Measurements from ENCODE around the gene OPN1MW.
"Not testable (repeated sequence)": the region's sequence is repeated elsewhere in the genome, so short reads cannot be mapped to it uniquely, and the experiment has no call there.

The OPN1MW gene

DNA sequence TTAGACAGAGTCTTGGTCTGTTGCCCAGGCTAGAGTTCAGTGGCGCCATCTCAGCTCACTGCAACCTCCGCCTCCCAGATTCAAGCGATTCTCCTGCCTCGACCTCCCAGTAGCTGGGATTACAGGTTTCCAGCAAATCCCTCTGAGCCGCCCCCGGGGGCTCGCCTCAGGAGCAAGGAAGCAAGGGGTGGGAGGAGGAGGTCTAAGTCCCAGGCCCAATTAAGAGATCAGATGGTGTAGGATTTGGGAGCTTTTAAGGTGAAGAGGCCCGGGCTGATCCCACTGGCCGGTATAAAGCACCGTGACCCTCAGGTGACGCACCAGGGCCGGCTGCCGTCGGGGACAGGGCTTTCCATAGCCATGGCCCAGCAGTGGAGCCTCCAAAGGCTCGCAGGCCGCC is 37.1 kb downstream of the OPN1MW start, which contains the start of gene OPN1MW2:
Gene OPN1MW2 (plus strand): TSS at position 301 of the 400 bp plus-strand sequence. CDS start 60 bp downstream, at position 361.
- in situ Hi-C loops (cut with MboI; ENCODE audit: low pct_unique_long_range_greater_than_20kb, low sequenced_read_pairs, unreplicated experiment); DNase-seq (ENCODE audit: low spot score): not testable (repeated sequence)

DNA sequence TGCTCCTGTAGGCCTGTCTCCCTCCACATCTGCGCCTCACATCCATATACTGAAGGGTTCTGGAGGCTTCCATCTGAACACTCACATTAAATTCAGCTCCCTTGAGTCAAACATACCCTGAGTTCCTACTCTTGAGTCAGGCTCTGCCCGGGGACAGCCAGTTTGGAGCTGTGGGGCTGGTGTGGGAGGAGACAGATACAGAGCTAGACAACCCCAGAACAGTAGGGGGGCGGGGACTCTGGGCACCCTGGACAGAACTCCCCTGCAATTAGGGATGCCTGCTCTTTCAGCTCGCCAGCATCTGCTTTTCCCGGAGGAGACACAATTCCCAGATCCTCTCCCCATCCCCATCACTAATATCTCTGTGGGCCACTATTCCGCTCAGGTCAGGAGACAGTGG is 42.9 kb downstream of the OPN1MW start:
- in situ Hi-C loops (cut with MboI; ENCODE audit: low pct_unique_long_range_greater_than_20kb, low sequenced_read_pairs, unreplicated experiment); DNase-seq (ENCODE audit: low spot score): not testable (repeated sequence)

DNA sequence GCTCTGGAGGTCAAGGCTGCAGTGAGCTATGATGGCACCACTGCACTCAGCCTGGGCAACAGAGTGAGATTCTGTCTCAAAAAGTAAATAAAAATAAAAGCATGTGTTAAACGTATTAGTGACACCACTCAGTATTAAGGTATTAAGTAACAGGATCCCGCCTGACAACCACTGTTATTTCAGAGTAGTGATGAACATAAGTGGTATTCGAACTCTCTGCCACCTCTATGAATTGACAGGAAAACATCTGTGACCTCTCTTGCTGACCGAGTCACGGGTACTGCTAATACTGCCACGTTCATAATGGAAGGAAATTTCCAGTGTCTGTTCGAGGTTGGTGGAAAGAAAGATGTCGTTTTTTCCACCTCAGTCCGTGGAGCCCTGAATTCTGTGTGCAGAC is 44.3 kb downstream of the OPN1MW start:
- DNase-seq (ENCODE audit: low spot score); in situ Hi-C loops (cut with MboI; ENCODE audit: low pct_unique_long_range_greater_than_20kb, low sequenced_read_pairs, unreplicated experiment): not testable (repeated sequence)

DNA sequence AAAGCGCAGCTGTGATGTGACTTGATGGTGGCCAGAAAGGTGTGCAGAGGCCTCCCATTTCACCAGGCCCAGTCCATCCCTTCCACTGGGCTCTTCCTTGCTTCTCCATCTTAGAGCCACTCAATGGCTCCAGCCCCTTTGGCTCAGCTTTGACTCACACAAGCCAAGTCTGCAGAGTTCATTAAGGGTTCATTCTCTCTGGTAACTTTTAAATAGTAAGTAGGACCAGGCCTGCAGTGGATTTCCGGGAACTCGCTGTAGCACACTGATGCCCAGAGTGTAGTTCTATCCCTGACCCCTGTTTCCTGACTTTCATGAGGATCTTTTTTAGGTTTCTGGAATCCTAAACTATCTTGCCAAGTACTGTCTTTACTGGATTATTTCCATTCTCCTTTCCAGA is 49.0 kb downstream of the OPN1MW start:
- in situ Hi-C loops (cut with MboI; ENCODE audit: low pct_unique_long_range_greater_than_20kb, low sequenced_read_pairs, unreplicated experiment); DNase-seq (ENCODE audit: low spot score): not testable (repeated sequence)

DNA sequence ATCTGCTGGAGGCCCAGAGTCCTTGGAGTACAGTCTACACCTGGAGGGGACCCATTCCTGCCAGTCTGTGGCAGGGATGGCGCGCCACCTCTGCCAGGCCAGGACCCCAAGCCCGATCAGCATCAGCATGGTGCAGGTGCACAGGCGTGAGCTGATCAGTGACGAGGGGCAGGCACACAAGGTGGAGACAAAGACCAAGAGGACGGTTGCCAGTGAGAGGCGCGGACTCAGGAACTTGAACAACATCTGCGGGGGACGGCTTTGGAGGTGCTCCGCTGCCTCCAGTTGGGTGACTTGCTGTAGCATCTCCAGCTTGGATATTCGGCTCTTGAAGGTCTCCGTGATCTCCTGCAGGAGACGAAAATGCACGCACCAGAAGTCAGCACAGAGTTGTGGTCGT is 51.2 kb downstream of the OPN1MW start:
- in situ Hi-C loops (cut with MboI; ENCODE audit: low pct_unique_long_range_greater_than_20kb, low sequenced_read_pairs, unreplicated experiment); DNase-seq (ENCODE audit: low spot score): not testable (repeated sequence)

DNA sequence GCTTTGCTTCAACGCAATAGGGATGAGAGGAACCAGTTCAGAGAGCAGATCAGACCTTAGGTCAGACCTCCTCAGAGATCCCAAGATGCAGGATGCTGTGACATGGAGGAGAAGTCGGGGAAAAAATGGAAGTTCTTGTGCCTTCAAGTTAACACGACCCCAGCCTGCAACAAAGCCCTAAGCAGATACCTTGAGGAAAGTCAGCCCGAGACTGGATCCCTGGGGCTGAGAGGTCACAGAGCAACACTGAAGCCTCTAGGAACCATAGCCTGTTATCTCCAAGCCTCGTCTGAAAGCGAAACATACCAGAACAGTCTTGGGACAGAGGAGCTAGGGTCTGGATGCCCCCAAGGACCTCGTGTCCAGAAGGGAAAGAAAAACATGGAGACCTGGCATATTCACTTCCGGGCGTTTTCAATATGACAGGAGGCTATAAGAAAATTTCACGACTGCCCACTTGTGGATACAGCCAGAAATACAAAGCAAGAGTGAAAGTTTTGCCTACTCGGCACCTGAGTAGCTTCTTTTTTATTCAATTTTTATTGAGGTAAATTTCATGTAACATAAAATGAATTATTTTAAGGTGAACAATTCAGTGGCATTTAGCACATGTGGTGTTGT is 56.7 kb downstream of the OPN1MW start:
- DNase-seq (ENCODE audit: low spot score); in situ Hi-C loops (cut with MboI; ENCODE audit: low pct_unique_long_range_greater_than_20kb, low sequenced_read_pairs, unreplicated experiment): not testable (repeated sequence)

DNA sequence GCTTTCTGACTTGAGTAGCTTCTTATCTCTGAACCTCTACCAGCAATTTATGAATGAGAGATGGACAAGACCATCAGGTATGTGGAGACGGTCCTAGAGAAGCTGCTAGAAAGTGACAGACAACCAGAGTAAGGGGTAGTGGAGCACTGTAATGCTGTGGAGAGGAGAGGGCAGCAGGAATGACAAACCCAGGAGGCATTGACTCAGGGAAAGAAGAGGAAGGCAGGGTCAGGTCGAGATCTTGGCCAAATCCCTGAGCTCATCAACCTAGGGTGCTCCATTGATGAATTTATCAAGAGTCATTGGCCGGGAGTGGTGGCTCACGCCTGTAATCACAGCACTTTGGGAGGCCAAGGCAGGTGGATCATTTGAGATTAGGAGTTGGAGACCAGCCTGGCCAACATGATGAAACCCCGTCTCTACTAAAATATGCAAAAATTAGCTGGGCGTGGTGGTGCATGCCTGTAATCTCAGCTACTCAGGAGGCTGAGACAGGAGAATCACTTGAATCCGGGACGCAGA is 57.6 kb downstream of the OPN1MW start:
- DNase-seq (ENCODE audit: low spot score); in situ Hi-C loops (cut with MboI; ENCODE audit: low pct_unique_long_range_greater_than_20kb, low sequenced_read_pairs, unreplicated experiment): not testable (repeated sequence)
